GM21528 (cell line): ENCODE results near the gene ATAD3A.
"Not testable (repeated sequence)": the region's sequence is repeated elsewhere in the genome, so short reads cannot be mapped to it uniquely, and the experiment has no call there.

Source experiments
- ATAC-seq: cut with Tn5 transposase; IDR thresholded peaks from one replicate; pipeline ENCODE4 v1.9.1; 2021; ENCODE audit warnings: mild to moderate bottlenecking, moderate library complexity; ENCODE audit not compliant: unreplicated experiment, low FRiP score

Gene ATAD3A

DNA sequence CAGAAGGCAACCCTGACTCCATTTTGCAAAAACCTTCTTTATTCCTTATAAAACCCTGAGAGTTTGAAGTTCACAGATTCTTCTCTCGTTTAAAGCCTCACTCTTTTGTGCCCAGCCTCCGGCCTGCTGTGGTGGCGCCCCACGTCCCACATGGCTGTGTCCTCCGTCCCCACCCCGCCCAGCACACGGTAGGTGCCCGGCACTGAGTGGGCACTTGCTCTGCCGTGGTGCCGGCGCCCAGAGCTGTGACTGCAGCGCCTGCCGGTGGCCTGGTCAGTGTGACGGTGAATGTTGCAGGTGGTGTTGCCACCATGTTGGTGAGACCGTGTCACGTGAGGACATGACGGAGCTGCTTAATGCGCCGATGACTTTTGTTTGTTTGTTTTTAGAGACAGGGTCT, 9.4 kb downstream of the ATAD3A start:
- ATAC-seq, result no peak

DNA sequence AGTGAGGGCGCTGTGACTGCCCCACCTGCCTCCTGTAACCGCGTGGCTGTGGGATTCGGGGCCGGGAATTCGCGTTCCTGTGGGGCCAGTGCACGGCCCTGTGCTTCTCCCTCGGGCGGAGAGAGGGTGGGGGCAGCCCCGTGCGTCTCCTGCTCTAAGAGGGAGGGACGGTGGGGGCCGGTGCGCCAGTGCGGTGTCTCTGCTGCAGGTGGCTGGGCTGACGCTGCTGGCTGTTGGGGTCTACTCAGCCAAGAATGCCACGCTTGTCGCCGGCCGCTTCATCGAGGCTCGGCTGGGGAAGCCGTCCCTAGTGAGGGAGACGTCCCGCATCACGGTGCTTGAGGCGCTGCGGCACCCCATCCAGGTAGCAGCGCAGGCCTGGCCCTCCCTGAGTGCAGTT, 10.6 kb downstream of the ATAD3A start:
- not testable (repeated sequence) for ATAC-seq

DNA sequence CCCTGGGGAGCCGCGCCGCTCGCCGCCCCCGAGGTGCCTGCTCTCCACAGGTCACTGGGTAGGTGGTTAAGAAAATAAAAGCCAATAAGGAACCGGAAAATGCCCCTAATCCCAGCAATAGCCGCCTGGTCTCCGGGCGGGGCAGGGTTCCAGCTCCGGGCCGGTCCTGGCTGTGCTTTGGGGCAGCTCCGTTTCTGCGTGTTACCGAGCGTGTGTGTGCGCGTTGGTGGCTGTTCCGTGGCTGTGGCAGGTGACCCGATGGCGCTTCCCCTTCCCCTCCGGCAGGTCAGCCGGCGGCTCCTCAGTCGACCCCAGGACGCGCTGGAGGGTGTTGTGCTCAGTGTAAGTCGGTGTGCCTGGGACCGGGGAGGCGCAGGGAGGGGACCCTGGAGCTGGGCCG, 11.3 kb downstream of the ATAD3A start:
- ATAC-seq, result not testable (repeated sequence)

DNA sequence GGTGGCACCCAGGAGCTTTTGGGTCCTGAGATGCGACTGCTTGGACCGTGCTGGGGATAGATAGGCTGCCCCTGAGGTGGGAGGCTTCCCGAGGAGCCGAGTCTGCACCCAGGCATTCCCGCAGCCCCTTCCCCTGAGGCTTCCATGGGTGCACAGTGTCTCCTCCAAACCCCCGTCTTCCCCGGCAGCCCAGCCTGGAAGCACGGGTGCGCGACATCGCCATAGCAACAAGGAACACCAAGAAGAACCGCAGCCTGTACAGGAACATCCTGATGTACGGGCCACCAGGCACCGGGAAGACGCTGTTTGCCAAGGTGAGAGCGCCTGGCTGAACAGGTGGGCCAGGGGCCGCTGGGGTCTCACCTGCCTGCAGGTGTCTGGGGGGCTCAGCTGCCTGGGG, 11.7 kb downstream of the ATAD3A start:
- ATAC-seq, result not testable (repeated sequence)

DNA sequence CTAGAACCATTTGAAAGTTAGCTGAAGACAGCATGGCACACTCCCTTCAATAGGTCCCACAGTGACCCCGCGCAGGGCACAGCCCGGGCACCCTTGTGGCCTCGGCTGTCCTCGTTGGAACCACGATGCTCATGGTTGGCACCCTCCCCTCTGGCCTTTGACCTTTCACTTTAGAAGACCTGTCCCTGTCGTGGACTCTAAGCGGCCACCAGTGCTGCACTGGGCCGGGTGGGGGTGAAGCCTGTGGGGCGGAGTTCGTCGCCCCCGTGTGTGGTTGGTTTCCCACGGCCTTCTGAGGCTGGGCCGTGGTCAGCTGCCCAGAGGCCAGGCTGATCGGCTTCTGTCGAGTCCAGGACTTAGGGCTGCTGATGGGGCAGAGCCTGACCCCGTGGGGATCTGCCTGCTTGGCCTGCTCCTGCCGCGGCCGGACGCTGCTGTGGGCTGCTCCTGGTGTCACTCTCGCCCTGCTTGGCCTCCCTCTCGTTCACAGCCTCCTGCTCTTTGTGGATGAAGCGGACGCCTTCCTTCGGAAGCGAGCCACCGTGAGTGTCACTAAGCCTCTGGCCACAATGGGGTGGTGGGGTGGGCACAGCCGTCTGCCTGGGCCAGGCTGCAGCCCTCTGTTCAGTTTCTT, 12.9 kb downstream of the ATAD3A start:
- not testable (repeated sequence) for ATAC-seq

DNA sequence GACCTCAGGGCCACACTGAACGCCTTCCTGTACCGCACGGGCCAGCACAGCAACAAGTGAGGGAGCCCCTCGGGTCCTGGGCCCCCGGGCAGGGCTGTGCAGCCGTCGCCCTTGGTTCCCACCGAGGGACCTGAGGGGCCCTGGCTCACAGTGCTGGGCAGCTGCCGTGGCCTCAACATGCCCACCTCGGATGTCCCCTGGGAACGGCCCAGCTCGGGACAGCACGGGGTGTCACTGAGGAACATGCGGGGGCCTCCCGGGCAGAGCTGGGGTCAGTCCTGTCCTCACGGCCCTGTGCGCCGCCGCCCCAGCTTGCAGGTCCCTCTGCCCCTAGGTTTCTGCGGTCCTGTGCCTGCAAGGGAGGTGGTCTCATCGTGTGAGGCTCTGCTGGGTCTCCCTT, 14.5 kb downstream of the ATAD3A start:
- ATAC-seq, result not testable (repeated sequence)

DNA sequence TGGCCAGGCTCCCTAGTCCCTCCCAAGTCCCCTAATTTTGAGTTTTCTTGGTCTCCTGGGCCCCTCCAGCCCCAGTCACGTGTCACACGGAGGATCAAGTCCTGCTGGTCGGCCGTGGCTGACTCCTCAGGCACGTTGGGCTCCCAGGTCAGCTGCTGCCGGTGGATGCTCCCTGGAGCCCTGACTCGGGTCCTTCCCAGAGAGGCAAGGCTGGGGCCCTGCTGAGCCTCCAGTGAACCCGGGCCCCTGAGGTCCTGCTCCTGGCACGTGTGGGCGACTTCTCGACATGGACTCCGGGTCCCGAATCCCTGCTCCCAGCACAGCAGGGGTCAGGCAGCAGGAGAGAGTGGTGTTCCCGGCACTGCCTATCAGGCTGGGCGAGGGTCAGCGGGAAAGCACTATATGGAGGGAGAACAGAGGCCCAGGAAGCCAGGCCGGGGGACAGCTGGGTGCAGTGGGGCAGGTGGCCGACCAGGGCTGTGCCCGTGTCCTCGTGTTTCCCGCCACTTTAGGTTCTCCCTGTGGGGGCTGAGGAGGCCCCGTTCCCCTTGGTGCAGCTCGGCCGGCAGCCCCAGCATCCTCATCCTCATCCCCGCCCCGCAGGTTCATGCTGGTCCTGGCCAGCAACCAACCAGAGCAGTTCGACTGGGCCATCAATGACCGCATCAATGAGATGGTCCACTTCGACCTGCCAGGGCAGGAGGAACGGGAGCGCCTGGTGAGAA, 15.3 kb downstream of the ATAD3A start:
- ATAC-seq, result no peak

DNA sequence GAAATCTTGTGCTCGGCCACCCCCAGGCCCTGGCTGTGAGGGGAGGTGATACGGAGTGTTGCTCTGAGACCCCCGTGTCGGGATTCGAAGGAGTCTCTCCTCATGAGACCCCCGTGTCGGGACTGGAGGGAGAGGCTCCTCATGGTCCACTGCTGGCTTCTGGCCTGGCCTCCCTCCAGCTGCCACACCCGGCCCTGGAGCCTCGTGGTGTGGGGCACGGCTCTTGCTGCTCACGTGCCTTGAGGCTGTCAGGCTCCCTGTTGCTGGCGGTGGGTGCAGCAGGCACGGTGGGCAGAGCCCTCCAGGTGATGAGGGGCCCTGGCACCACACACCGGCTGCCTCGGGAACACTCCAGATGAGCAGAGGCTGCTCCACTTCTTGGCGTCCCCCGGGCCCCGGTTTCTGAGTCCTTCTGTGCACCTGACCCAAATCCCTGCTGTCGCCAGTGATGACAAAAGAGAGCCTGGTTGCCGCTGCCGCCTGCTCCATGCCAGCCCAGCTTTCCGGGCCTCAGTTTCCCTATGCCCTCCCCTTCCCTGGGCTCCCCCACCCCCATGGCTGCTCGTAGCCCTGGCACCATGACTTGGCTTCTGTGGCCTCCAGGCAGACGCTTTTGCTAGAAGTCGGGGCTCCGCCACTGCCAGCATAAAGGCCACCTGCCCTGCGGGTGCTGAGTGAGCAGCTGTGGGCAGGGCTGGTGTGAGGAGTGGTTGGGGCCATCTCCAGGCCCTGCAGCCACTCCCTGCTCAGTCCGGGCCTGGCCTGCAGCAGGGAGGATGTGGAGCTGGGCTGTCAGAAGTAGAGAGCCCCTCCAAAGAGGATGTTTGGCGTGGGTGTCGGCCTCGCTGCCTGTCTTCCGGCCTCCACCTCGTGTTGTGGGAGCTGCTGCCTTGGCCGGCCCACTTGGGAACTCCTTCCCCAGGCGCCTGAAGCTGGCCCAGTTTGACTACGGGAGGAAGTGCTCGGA, 16.6 kb downstream of the ATAD3A start:
- no peak for ATAC-seq

DNA sequence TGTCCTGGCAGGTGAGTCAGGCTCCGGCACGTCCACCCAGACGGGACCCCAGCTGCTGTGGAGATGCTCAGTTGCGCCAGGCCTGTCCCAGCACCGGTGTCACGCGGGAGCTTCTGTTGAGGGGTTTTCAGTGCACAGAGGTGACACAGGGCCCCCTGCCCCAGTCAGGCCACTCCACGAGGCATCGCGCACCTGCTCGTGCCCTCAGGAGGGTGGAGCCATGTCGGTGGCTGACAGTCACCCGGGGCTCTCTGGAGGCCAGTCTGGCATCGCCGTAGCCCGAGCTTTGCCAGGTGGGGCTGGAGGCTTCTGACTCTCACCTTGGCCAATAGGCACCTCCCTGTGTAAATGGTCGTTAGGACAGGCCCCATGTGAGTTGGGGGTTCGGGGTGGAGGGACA, 17.4 kb downstream of the ATAD3A start:
- no peak for ATAC-seq

DNA sequence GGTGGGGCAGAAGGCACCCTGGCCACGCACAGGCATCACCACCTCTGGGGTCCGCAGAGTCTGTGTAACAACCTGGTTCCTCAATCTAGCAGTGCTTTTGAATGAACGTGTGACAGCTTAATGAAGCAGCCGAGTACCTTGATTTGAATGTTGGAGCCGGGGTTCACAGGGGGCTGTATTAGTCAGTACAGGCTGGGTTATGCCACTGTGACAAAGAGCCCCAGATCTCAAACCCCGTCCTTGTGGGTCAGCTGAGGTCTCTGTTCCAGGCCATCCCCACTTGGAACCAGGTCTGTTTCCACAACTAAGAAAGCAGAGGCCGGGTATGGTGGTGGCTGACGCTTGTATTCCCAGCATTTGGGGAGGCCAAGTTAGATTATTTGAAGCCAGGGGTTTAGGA, 18.0 kb downstream of the ATAD3A start:
- no peak for ATAC-seq

DNA sequence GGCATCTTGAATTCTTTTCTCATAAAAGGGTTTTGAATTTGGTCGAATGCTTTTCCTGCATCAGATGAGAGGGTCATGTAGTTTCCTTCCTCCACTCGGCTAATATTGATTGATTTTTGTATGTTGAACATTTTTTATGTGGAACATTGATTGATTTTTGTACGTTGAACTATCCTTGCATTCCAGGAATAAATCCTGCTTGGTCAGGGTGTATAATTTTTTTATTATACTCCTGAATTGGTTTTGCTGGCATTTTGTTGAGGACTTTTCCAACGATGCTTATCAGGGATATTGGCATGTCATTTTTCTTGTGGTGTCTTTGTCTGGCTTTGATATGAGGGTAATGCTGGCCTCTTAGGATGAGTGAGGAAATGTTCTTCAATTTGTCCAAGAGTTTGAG, 20.0 kb downstream of the ATAD3A start:
- ATAC-seq, result no peak

DNA sequence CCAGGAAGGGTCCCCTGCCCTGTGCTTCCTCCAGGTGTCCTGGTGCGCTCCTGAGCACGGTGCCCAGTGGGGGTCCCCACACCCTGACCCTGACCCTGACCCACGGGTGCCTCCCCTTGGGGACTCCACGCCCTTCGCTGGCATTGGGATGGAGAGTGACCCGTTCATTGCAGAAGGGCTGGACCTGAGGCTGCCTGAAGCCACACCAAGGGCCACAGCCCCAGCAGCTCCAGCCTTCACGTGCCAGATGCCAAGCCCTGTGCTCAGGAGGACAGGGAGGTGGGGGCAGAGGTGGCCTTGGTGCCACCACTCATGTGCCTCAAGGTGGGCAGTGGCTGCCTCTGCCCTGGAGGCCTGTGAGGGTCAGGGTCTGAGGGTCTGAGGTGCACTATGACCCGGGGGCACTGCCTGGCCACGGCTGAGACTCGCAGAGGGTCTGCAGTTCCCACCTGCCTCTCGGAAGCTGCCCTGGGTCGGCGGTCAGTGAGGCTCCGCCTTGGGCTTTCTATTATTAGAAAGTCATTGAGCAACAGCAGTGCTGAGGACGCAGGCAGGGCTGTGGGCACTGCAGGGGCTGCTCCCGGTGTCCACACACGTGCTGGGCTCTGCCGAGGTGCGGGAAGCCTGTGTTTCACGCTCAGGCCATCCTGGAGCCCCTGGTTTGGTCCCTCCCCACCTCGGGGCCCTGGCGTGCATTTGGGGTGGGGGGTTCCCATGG, 21.4 kb downstream of the ATAD3A start:
- not testable (repeated sequence) for ATAC-seq

DNA sequence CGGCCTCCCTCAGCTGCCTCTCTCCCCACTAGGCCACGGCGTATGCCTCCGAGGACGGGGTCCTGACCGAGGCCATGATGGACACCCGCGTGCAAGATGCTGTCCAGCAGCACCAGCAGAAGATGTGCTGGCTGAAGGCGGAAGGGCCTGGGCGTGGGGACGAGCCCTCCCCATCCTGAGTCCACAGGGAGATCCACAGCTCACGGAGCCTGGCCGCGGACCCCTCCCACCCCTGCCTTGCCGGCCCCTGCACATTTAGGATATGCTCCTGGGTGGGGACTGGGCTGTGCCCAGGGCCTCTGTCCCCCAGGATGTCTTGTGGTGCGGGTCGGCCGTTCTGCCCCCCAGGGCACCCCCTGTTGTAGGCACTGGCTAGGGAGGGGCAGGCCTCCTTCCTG, 21.9 kb downstream of the ATAD3A start:
- not testable (repeated sequence) for ATAC-seq

DNA sequence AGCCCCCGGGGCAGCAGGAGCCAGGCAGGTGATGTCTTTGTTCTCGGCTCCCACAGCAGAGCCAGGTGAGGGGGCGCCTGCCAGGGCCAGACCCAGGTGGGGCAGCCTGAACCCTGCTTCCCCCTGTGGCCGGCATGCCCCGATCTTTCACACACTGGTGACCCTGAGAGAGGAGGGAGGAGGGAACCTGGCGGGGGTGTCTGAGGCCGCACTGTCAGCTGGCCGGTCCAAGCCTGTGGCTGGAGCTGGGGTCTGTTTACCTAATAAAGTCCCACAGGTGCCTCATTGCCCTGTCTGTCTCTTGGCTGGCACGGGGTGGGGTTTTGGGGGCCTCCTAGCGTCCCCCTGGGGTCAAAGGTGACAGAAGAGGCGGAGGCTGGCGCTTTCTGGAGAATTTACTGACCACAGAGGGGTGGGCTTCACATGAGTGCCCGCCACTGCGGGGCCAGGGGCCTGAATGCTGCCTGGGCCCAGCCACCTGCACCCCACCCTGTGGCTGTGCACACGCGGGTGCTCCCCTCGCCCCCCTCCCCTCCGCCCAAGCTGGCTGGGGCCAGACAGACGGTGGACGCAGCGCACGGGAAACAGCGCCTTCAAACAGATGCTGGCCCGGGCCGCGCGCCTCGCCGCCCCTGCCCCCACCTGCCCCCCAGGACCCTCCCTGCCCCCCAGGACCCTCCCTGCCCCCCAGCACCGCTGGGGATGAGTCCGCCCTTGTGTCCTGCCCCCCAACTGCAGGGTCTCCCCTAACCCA, 22.6 kb downstream of the ATAD3A start:
- no peak for ATAC-seq

DNA sequence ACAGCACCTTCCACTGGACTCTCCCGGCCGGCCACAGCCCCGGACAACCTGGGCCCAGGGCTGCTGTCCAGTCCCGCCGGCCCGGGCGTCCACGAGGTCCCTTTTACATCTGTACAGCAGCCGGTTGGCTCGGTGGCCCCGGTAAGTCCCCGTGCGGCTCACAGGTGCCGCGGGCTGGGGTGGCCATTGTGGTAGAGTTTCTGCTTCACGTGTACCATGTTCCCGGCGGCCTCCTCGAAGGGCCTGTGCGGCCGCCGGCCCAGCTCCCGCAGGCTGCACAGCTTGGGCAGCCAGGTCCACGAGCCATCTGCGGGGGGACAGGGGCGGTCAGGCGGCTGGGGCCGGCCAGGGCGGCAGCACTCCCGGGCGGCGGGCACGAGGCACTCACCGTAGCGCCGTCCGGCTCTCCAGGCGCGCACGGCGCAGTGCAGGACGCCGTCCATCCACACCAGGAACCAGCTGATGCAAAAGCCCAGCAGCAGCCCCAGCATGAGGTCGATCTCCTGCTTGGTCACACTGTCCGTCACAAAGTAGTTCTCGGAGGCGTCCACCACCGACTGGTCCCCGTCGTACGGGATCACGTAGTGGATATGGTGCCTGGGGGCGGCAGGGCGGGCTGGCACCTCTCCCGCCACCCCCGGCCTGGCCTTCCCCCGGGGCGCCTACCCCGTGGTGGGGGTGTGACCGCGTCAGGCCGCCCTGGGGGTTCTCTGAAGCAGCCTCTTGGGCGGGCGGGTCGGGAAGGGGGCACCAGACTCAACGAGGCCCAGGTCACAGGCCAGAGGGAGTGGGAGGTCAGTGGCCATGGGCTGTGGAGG, 23.4 kb downstream of the ATAD3A start:
- ATAC-seq, result no peak

DNA sequence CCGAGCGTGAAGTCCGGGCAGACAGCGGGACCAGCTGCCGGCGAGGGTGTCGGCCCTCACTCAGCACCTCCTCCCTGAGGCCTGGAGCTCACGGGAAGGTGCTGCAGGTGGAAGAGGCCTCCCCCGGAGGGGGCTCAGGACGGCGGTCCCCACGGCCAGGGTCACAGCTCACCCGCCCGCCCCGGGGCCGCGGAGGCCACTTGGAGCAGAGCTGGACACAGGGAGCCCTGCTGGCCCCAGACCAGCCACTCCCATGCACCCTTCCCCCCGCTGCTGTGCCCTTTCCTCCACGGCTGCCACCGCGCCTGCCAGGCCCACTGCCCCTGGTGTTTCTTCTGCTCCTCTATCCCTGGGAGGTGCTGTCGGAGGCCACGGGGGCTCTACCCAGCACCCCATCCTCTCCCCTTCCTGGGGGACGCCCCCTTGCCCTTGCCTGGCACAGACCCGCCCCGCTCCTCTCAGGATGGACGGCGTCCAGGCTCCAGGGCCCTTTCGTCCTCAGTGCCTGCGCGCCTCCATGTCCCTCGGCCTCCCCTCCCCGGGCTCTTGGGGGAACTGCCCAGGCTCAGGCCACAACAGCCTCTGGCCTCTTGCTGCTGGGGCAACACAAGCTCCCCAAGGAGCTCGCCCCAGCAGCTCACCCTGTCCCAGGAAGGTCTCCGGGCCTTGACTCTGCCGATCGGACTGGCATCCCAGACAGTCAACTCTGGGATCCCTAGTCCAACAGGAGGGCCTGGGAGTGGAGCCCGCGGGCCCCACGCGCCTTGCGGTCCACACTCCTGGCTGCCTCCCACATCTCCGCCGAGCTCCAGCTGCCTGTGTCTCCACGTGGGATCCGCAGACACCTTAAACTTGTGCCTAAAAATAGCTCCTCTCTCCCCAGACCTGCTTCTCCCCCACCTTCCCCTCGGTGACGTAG, 24.3 kb downstream of the ATAD3A start:
- no peak for ATAC-seq

DNA sequence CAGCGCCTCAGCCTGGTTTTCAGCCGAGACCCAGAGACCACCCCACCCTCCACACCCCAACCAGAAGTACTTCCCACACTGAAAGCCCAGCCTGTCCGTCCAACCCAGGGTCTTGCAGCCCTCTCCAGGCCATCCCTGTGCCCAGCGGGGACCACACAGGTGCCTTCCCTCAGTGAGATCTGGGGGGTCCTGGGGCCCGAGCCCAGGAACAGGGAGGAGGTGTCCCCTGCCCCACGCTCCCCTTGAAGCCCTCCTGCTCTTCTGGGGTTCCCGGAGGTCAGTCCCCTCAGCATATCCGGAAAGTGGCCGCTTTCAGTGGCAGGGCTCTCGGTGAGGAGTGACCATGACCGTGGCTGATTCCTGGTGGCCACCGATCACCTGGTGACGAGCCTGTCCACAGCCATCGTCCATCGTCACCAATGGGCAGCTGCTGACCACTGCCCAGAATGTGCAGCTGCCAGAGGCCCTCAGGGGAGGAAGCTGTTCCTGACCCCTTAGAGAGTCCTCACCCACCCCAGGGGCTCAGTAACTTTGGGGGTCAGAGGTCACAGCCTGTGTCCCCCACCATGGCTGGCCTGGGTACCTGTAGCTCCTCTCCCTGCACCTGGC, 25.1 kb downstream of the ATAD3A start:
- no peak for ATAC-seq
